Measurements from ENCODE around the gene RNF11.

RNF11 gene

DNA sequence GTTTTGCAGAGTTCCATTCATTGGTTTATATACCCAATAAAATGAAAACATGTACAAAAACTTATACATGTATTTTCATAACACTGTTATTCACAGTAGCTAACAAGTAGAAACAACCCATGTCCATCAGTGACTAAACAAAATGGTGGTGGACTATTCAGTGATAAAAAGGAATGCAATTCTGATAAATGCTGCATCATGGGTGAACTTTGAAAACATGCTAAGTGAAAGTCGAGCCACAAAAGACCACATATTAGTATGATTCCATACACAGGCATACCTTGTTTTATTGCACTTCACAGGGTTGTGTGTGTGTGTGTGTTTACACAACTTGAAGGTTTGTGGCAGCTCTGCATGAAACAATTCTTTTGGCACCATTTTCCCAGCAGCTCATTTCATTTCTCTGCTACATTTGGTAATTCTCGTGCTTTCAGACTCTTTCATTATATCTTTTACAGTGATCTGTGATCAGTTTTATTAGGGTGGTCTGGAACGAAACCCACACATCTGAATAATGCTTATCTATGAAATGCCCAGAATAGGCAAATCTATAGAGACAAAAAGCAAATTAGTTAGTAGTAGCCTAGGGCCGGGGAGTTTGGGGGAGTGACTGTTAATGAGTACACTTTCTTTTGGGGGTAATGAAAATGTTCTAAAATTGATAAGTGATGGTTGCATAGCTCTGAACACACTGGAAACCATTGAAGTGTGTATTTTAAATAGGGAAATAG, 27.2 kb downstream of the RNF11 start:
- no peak for DNase-seq (ENCODE audit: low read depth, low spot score)

DNA sequence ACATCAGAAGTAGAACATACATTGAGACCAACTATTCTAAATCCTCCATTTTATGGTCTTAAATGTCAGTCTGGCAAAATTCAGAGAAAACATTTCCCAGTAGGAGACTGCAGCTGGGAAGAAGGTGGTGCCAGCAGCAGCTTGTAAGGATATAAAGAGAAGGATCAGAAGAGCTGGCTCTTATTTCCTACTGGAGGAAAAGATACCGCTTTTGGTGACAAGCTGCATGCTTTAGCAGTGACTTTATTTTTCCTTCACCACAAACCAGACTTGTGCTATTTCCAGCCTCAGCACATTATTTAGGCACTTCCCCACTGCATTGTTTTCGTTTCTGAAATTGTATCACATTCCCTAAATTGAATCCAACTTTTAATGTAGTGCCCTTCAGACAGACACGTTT, 28.4 kb downstream of the RNF11 start:
- no peak for DNase-seq (ENCODE audit: low read depth, low spot score)

DNA sequence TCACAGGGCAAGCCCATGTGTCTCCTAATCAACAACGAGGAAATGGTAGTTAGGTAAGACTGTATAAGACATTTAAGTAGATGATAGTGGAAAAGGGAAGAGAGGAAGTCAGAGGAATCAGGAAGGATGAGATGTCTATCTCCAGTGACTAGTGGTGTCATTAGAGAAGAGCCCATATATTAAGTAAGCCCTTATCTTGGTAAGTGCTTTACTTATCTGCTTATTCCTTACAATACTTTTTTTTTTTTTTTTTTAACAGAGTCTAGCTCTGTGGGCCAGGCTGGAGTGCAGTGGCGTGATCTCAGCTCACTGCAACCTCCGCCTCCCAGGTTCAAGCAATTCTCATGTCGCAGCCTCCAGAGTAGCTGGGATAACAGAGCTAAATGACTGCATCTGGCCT, 29.5 kb downstream of the RNF11 start:
- no peak for DNase-seq (ENCODE audit: low read depth, low spot score)

DNA sequence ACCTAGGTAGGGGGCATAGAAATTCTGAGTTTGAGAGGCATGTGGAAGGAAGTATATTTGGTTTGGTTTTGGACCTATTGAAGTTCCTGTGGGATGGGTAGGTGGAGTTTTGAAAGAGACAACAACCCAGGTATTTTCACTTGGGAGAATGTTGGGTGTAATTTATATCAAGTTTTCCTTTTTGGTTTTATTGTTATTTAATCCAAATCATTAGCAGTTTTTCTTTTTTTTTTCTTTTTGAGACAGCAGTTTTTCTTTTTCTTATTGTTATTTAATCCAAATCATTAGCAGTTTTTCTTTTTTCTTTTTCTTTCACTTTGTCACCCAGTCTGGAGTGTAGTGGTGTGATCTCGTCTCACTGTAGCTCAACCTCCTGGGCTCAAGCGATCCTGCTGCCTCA, 30.1 kb downstream of the RNF11 start:
- no peak for DNase-seq (ENCODE audit: low read depth, low spot score)

DNA sequence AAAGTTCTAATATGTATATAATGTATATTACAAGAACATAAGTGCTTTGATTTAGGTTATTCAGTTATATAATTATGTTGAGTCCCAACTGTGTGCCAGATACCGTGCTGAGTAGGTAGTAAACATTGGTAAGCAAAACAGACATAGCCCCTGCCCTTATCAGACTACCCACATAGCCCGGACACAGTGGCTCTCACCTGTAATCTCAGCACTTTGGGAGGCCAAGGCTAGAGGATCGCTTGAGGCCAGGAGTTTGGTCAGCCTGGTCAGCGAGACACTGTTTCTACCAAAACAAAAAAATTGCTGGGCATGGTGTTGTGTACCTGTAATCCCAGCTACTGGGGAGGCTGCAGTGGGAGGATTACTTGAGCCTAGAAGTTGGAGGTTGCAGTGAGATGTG, 30.7 kb downstream of the RNF11 start:
- no peak for DNase-seq (ENCODE audit: low read depth, low spot score)

DNA sequence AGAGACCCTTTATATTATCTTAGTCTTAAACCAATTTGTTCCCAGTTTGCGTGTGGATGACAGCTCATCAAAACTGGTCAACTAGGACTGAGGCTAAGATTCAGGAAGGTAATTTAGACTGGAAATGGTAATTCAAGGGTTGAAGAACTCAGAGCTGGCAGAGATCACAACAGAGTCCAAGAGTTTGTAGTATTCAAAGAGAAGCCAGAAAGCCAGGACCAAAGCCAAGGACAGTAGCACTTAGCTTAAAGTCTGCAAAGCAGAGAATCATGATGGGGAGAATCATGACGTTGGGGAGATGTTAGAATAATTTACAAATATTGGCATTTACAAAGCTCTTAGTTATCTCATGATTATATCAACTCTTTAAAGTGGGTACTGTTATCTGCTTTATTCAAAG, 32.6 kb downstream of the RNF11 start:
- no peak for DNase-seq (ENCODE audit: low read depth, low spot score)

DNA sequence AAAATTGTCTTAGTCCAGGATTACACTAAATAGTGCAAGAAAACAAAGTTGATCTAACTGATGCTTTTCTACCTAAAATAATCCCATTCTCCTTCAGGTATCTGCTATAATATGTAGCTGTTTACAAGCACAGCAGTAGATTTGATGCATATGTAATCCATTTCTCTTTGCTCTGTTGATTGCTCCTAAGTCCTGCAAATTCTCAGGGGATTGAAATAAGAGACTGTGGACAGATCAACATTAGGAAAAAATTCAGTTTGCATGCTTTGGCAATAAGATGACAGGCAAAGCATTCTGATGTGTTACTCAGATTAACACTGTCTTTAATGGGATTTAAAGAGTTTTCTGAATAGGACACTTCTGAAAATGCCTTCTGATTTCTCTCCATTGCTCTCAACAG, 34.7 kb downstream of the RNF11 start:
- DNase-seq (ENCODE audit: low read depth, low spot score) = no peak

DNA sequence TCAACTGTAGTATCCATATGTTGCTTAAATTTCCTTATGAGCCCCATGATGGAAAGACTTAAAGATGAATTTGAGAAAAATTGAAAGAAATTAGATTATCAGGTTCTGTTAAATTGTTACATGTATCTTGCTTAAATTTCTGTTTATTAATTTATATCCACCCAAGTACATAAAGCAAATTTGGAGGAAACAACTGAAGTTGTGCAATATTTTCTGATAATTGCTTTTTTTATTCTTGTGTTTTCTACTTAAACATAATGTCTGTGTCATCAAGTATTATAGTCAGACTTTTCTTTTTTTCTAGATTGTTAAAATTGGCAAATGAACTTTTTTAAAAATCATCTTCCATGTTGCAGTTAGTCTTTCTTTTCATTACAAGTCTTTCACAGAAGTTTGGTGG, 36.8 kb downstream of the RNF11 start:
- no peak for DNase-seq (ENCODE audit: low read depth, low spot score)

DNA sequence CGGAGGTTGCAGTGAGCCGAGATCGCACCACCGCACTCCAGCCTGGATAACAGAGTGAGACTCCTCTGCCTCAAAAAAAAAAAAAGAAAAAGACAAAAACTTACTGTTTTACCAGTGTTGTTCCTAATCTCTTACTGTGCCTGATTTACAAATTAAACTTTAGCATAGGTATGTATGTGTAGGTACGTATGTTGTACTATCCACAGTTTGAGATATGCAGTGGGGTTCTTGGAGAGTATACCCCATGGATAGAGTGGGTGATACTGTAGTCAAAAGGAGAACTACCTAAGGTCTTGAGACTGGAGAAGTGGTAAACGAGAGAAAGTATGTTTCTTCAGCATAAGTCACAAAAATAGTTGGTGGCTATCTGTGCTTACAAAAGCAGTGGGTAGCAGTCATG, 38.6 kb downstream of the RNF11 start:
- no peak for DNase-seq (ENCODE audit: low read depth, low spot score)

DNA sequence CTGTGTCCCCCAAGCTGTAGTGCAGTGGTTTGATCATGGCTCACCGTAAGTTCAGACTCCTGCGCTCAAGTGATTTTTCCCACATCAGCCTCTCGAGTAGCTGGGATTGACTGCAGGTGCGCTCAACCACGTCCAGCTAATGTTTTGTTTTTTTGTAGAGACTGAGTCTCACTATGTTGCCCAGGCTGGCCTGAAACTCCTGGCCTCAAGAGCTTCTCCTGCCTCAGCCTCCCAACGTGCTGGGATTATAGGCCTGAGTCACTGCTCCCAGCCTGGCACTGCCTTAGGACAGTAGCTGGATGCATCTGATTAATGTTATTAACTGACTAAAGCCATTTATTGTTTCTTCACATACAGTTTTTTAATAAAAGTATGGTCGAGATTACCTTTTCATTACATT, 40.2 kb downstream of the RNF11 start:
- DNase-seq (ENCODE audit: low read depth, low spot score) = no peak

DNA sequence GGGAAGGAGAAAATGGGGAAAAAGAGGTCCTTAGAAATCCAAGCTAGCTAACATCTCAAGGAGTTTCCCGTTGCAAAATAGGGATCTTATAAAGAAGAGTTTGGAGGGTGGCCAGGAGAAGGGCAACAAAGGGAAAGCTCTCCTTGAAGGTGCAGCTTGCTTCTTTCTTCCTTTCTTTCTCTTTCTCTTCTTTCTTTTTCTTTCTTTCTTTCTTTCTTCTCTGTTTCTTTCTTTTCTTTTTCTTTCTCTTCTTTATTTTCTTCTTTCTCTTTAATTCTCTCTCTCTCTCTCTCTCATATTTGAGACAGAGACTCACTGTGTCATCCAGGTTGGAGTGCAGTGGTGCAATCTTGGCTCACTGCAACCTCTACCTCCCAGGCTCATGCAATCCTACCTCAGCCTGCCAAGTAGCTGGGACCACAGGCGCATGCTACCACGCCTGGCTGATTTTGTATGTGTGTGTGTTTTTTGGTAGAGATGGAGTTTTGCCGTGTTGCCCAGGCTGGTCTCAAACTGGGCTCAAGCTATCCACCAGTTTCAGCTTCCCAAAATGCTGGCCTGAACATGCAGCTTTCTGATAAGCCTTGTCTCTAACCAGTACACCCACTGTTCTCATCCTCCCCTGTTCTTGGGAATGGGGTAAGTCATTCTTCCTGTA, 44.4 kb downstream of the RNF11 start:
- no peak for DNase-seq (ENCODE audit: low read depth, low spot score)

DNA sequence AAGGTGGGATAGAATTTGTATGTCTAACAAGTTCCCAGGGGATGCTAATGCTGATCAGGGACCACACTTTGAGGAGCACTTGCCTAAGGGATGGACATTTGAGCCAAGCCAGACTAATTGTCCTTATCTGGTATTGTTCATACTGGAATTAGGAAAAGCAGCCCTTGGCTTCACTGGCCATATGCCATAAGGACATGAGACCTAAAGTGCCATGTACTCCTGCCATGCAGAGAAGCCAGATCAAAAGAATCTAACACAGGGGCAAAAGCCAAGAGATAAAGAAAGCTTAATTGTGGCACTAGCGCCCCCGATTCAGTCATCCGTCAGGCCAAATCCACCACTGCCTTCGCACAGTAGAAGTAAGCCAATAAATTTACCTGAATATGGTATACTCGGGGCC, 45.7 kb downstream of the RNF11 start:
- DNase-seq (ENCODE audit: low read depth, low spot score) = no peak

DNA sequence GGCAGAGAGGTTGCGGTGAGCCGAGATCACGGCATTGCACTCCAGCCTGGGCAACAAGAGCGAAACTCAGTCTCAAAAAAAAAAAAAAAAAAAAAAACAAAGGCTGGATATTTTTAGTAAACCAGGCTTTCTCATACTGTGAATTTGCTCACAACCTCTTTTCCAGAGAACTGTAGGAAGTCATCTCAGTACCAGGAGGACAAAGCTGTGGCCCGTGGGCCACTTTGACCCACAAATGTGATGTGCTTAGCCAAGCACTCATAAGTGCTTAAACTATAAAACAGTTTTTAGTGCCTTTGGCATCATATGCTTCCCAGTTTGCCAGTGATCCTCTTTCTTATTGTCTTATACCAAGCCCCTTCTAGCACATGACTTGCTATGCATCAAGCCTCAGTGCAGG, 46.5 kb downstream of the RNF11 start:
- no peak for DNase-seq (ENCODE audit: low read depth, low spot score)

DNA sequence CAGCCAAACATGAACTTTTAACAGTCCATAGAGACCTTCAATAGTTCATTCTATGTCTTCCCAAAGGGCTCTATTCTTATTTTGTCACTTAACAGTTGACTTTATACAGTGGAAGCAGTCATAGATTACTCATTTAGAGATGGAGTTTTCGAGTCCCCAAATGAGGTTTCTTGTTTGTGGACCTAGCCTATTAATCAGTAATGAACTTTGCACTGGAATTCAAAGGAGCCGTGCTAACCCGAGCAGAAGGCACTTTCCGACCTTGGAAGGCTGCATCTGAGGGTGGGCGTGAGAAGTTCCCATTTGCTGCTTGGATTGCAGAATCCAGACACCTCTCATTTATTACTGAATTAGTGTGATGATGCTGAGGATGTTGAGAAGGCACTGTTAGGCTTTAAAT, 47.9 kb downstream of the RNF11 start:
- no peak for DNase-seq (ENCODE audit: low read depth, low spot score)

DNA sequence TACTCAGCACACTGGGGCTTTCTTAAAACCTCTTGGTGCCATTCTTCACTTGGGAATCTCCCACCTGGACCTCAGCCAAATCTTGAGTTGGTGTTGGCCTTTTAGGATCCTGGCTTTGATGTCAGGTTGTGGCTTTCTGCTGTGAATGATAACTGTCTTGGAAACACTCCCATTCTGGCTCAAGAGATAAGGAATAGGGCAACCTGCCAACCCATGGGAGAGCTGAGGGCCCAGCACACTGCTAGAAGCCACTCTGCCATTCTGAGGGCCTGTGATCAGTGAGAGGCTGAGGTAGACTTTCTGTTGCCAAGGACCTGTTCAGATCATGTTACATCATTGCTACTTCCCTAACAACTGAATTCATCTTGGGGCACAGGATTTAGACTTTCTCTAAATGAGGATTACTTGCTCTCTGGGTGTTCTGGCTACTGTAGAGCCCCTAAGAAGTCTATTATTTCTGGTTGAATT, 48.4 kb downstream of the RNF11 start:
- DNase-seq (ENCODE audit: low read depth, low spot score) = no peak

DNA sequence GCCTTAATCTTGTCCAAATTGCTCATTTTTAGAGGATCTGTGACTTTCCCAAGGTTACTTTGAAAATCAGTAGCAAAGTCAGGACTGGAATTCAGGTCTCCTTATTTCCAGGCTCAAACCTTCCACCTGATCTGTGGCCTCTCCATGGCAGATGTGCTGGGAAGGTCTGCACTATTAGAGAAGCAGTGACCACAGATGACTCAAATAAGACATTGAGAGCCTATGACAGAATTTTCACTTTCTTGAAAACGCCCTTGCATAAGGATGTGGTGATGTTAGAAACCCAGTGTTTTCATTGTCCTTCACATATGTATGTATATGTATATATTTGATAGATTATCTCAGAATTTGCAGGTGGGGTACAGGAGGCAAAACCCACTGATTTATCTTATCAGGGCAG, 49.0 kb downstream of the RNF11 start:
- no peak for DNase-seq (ENCODE audit: low read depth, low spot score)

DNA sequence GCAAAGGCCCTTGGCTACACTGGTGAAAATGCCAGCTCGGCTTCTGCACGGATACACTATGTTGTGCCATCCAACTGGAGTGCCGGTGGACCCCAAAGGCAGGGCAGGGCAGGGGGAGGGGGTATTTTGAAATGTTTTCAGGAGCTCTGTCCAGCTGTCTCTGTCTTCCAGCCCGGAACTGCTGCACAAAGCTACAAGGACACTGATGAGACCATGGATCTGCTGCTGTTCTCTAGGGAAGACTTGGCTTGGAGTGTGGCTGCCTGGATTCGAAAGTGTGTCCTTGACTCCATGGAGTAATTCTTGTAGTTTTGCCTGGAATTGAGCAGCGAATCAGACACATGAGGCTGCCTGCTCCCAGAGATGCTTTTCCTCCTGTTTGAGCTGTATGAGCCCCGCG, 51.9 kb downstream of the RNF11 start:
- no peak for DNase-seq (ENCODE audit: low read depth, low spot score)

DNA sequence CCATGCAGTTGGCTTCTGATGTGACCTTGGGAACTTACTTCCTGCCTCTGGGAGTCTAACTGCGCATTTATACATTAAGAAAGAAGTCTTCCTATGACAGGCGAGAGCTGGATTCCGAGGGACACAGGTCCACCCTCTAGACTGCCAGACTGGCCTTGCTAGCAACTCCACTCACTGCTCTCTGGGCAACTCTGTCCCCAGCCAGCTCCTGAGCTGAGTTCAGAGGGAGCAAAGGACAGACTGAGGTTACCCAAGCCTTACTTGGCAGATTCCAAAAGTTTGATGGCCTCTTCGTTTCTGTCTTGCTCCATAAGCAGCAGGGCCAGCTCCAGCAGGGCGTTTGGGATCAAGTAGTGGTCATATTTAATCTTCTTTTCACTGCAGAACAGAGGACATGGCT, 52.5 kb downstream of the RNF11 start:
- no peak for DNase-seq (ENCODE audit: low read depth, low spot score)

DNA sequence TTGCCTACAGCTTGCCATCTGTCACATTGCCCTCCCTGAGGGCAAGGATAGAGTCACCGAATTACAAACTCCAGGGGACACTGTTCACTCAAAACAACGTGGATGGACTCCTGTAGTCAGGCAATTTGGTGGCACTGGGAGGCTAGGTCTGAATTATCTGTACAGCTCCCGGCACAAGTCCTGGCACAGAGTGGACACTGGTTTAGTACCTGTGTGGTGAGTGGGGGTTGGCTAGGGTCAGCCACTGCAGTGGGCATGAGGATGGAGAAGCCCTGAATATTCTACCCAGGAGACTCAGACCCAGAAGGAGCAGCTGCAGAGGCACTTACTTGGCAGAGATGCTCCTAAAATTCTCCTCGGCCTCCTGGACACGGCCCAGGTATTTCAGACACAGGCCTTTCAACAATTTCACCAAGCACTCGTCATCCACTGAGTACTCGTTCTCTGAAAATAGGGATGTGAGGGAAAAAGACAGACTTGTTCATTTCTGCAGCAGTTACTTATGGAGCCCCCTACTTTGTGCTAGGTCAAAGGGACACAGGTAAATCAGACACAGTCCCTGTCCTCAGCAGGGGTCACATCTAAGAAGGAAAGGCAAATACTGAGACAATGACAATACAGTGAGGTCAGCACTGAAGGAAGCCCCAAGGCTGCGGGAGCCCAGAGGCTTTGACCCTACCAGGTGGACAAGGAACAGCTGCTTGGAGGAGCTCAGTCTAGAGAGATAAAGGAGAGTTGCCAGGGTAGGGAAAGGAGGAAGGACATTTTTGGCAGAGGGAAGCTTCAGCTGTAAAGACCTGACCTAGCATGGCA, 53.8 kb downstream of the RNF11 start:
- no peak for DNase-seq (ENCODE audit: low read depth, low spot score)

DNA sequence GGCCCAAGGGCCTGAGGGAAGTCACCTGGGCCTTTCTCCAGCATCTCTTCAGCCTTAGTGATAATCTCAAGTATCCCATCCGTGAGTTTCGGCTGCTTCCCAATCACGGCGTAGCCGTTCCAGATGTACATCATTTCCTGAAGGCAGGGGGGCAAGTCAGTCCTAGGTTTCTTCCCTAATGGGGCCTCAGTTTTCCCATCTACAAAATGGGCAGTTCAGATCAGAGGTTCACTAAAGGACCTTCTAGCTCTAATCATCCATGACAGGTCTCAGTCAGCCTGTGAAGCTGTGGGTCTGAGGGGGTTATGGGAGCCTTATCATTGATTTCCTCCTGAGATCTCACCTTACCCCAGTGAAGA, 54.4 kb downstream of the RNF11 start:
- DNase-seq (ENCODE audit: low read depth, low spot score) = no peak

DNA sequence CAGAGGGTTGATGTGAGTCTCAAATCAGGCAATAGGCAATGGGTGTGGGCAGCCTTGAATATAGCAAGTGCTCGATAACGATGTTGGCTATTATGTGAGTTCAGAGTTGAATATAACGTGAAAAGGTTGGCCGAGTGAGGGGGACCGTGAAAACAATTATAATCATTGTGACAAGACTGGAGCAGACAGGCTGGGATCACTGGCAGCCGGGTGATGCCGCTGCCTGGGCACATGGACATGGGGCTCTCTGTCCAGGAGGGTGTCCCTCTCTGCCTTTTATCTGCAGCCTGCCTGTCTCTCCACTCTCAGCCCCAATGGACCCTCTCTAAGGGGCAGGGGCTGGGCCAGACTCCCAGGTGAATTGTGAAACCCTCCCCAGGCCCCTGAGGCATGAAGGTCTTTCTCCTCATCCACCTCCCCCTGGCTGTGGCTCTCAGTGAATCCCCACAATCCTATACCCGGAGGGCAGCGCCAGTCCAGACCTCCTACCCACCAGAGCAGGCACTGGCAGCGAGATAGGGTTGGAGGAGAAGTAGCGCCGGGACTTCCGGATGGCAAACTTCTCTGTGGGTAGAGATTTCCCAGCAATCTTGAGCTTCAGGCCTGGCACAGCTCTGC, 57.9 kb downstream of the RNF11 start:
- no peak for DNase-seq (ENCODE audit: low read depth, low spot score)

DNA sequence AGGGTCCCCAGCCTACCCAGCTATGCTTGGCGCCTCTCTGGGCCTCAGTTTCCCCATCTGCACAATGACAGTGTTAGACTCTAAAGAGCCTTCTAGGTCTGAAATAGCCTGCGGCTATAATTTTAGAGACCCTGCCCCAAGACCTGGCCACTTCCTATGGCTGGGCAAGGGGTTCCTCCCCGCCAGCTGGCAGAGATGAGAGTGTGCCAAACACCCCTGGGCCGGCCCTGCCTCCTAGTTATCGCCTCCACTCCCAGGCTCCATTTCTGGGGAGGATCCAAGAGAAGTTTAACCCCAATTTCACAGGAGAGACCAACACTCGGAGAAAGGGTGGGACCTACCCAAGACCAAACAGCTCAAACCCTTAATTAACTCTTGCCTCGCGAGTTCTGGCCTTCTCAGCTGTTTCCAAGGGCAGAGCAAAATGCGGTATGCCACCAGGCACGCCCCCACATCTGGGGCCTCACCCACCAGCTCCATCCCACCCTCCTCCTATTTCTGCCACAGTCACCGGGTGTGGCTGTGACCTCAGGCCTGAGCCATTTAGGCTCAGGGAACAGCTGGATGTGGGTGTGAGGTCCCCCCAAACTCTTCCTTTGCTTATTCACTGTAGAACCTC, 58.6 kb downstream of the RNF11 start:
- no peak for DNase-seq (ENCODE audit: low read depth, low spot score)
